ENCODE results near the gene CLPSL1. TPM values are rescaled to one million over a fixed set of nuclear protein-coding genes. Genes with fewer than 3 reads are reported as not detected.

Gene CLPSL1
- total and polyA plus RNA-seq, 2 of the 13 experiments (the other 11 are each of a cell fraction or from before 2014, with no cell fraction given), result not detected

DNA sequence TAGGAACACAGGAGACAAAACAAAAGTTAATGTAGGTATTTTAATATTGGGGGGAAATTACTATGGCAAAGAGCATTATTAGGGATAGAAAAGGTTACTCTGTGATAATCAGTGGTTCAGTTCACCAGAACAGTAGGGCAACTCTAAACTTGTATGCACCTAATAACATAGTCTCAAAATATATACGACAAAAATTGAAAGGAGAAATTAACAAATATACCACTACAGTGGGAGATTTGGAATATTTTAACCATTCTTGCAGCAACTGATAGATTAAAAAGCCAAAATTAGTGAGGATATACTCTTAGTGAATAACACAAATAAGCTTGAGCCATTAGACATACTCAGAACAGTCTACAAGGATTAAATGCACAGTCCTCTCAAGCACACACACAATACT is 32.9 kb upstream of the CLPSL1 start (continued):
- TF ChIP-seq HIC2 (CRISPR knock-in tag; IDR thresholded peaks at IDR 0.05; ENCODE audit: low read depth) (no peak), SMYD3 (CRISPR knock-in tag; IDR thresholded peaks at IDR 0.05) (no peak), ZNF687 (CRISPR knock-in tag; IDR thresholded peaks at IDR 0.05) (no peak), ZNF670 (CRISPR knock-in tag; IDR thresholded peaks at IDR 0.05; ENCODE audit: borderline replicate concordance) (no peak)

DNA sequence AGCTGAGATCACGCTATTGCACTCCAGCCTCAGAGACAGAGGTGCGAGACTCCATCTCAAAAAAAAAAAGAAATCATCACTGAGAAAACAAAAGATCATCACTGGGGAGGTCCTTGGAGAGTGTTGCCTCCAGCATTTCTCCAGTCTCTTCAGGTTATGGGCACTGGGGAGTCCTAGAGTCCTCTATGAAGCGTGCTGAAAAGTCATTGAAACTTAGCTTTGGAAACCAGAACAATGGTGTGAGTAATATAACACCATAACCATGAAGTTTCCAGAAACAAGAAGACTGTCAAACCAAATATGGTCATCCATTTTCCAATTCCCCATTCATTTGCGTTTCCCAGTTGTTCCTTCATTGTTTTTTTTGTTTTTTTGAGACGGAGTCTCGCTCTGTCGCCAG is 30.3 kb upstream of the CLPSL1 start:
- Histone ChIP-seq H3K27me3 (ENCODE audit: control insufficient read depth in 1 of 2, insufficient read depth in 2 of 2, low read length in 2 of 2) (peaks cover 5 to 22% of the 10 kb centered on the region in 2 experiments; a peak in 4 of 5 replicates), H3K4me1 (ENCODE audit: insufficient read depth, low read length) (0 out of 2 replicates have a peak, but pooled peaks cover 14% of the 10 kb centered on the region), H3K9ac (ENCODE audit: insufficient read depth, low read depth, low read length) (no peak overlapping the region), H3K4me2 (ENCODE audit: low read depth, low read length) (no peak overlapping the region), H3K36me3 (replicated peaks in 1 of 2; ENCODE audit: control insufficient read depth in 1 of 2, insufficient read depth in 2 of 2, low read length in 2 of 2) (no peaks in the 10 kb centered on the region), H2AFZ (ENCODE audit: low read length) (no peak overlapping the region), H3K79me2 (ENCODE audit: insufficient read depth, low read length) (no peaks in the 10 kb centered on the region), H3K4me3 (replicated peaks in 1 of 3; ENCODE audit: insufficient read depth in 1 of 3, low read depth in 2 of 3, low read length in 3 of 3) (no peak overlapping the region), H3K9me3 (ENCODE audit: low read length) (0 out of 2 replicates have a peak, but pooled peaks cover 4% of the 10 kb centered on the region), H3K27ac (ENCODE audit: extremely low read length, insufficient read depth, low read length) (no peak overlapping the region), H4K20me1 (ENCODE audit: insufficient read depth, low read length) (no peaks in the 10 kb centered on the region)
- intact Hi-C loops (cut with micrococcal nuclease; ENCODE audit: unreplicated experiment) (no loop called here), in situ Hi-C loops (cut with HindIII; ENCODE audit: extremely low pct_ligation_motif_present, low pct_unique_long_range_greater_than_20kb) (no loop called here)
- POLR2A ChIA-PET, result no interaction called here
- DNase-seq (ENCODE audit: low spot score), result no peak
- no TSS peak for BruUV-seq (replicated peaks)
- CTCF ChIA-PET (ENCODE audit: low intra/inter-chr PET ratio, low total read pairs), result no interaction called here
- no peak for FAIRE-seq
- no peak for ATAC-seq
- WGBS (ENCODE audit: low lambda C conversion rate), result 79% methylated on average over 7 of the region's 7 CpGs
- TF ChIP-seq ZNF205 (CRISPR knock-in tag; IDR thresholded peaks at IDR 0.05), result no peak
- TF ChIP-seq ZC3H13 (CRISPR knock-in tag; IDR thresholded peaks at IDR 0.05), result no peak
- no peak for TF ChIP-seq MXD3 (CRISPR knock-in tag; IDR thresholded peaks at IDR 0.05)
- no peak for TF ChIP-seq ZNF709 (CRISPR knock-in tag; IDR thresholded peaks at IDR 0.05)
- TF ChIP-seq TBX3 (IDR thresholded peaks at IDR 0.05; ENCODE audit: borderline replicate concordance), result no peak
- TF ChIP-seq RBM22 (optimal IDR thresholded peaks at IDR 0.05; ENCODE audit: low read length), result no peak
- TF ChIP-seq, protein P1, sequence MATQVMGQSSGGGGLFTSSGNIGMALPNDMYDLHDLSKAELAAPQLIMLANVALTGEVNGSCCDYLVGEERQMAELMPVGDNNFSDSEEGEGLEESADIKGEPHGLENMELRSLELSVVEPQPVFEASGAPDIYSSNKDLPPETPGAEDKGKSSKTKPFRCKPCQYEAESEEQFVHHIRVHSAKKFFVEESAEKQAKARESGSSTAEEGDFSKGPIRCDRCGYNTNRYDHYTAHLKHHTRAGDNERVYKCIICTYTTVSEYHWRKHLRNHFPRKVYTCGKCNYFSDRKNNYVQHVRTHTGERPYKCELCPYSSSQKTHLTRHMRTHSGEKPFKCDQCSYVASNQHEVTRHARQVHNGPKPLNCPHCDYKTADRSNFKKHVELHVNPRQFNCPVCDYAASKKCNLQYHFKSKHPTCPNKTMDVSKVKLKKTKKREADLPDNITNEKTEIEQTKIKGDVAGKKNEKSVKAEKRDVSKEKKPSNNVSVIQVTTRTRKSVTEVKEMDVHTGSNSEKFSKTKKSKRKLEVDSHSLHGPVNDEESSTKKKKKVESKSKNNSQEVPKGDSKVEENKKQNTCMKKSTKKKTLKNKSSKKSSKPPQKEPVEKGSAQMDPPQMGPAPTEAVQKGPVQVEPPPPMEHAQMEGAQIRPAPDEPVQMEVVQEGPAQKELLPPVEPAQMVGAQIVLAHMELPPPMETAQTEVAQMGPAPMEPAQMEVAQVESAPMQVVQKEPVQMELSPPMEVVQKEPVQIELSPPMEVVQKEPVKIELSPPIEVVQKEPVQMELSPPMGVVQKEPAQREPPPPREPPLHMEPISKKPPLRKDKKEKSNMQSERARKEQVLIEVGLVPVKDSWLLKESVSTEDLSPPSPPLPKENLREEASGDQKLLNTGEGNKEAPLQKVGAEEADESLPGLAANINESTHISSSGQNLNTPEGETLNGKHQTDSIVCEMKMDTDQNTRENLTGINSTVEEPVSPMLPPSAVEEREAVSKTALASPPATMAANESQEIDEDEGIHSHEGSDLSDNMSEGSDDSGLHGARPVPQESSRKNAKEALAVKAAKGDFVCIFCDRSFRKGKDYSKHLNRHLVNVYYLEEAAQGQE (IDR thresholded peaks at IDR 0.05; ENCODE audit: borderline replicate concordance in 1 of 2, low read depth in 1 of 2, low read length in 2 of 2), result no peak
